HFF-Myc (cell line): ENCODE measurements around the gene DIDO1.

ENCODE experiments used
- DNase-seq: peaks from one replicate; pipeline ENCODE4 v3.0.0-alpha.2; 2011; ENCODE audit warnings: low read depth; ENCODE audit errors: extremely low read depth
- H3K4me3 ChIP-seq: replicated peaks from 2 replicates; pipeline ENCODE4 v1.5.1; 2011; ENCODE audit warnings: low read depth, mild to moderate bottlenecking, control low read depth, low read length
- TF ChIP-seq, protein P1 (sequence below): IDR thresholded peaks from 2 replicates; pipeline ENCODE4 v1.5.1; 2012; ENCODE audit warnings: mild to moderate bottlenecking, low read depth, low read length, control low read depth; ENCODE audit errors: missing control alignments

Gene DIDO1

DNA sequence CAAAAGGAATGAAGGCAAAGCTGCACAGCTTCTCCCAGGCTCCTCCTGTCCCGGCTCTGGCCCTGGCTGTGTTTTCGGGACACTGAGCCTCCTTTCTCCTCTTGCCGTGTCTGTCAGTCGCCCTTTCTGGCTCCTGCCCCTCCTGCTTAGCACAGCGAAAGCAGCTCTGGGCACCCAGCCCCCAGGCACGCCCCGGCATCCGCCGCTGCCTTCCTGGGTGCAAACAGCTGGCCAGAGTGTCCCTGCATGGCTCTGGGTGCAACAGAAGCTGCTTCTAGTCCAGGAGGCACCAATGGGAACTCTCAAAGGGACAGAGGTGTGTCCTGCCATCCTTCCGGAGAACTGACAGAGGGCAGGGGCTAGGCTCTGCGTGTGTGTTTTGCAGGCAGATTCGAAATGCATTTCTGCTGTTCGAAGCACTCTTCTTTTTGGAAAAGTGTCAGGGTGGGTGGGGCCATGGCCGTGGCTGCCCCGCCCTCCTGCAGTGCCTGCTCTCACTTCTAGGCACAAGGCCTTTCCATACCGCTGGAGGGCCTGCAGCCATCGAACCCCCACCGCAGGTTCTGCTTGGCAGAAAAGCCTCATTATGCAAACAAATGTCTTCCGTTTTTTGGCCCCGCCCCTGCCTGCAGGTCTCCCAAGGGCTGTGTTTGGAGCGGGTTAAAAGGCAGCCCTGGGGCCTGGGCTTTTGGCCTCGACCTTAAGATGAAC, 93.9 kb downstream of the DIDO1 start:
- DNase-seq: no peak
- no peak overlapping the region for H3K4me3 ChIP-seq
- TF ChIP-seq, protein P1, sequence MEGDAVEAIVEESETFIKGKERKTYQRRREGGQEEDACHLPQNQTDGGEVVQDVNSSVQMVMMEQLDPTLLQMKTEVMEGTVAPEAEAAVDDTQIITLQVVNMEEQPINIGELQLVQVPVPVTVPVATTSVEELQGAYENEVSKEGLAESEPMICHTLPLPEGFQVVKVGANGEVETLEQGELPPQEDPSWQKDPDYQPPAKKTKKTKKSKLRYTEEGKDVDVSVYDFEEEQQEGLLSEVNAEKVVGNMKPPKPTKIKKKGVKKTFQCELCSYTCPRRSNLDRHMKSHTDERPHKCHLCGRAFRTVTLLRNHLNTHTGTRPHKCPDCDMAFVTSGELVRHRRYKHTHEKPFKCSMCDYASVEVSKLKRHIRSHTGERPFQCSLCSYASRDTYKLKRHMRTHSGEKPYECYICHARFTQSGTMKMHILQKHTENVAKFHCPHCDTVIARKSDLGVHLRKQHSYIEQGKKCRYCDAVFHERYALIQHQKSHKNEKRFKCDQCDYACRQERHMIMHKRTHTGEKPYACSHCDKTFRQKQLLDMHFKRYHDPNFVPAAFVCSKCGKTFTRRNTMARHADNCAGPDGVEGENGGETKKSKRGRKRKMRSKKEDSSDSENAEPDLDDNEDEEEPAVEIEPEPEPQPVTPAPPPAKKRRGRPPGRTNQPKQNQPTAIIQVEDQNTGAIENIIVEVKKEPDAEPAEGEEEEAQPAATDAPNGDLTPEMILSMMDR: no peak

DNA sequence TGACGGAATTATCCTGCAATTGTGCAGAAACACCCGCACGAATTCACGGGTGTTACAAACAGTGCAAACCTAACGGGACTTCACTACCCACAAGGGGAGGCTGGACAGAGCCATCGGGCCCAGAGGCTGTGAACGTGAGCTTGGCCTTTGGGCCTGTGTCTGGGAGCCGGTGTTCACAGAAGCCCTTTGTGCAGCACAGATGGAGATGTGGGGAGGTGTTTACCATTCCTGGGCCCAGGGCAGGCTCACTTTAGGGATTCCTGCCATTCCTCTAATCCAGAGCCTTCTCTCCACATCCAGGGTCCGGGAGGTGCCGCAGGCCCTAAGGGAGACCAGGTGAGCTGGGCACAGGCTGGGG, 94.5 kb downstream of the DIDO1 start:
- TF ChIP-seq, protein P1: no peak
- no peak for DNase-seq
- H3K4me3 ChIP-seq: no peak overlapping the region

DNA sequence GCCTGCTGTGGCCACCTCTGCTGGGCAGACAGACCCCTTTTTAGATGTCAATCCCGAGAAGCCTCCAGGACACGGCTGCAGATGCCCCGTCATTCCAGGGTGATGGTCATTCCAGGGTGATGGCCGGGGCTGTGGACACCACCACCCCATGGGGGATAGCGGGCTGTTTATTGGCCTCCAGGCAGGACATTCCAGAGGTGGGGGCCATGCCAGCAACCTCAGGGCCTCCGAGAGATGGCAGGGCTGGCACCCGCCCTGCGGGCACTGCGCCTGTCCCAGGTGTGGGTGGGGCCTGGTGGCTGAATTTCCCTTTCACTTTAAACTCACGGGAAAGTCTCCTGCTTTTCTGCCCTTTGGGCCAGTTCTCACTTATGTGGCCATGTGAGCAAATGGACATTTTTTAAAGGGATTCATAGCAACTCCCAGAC, 94.9 kb downstream of the DIDO1 start:
- H3K4me3 ChIP-seq: no peak overlapping the region
- DNase-seq: no peak
- TF ChIP-seq, protein P1: no peak

DNA sequence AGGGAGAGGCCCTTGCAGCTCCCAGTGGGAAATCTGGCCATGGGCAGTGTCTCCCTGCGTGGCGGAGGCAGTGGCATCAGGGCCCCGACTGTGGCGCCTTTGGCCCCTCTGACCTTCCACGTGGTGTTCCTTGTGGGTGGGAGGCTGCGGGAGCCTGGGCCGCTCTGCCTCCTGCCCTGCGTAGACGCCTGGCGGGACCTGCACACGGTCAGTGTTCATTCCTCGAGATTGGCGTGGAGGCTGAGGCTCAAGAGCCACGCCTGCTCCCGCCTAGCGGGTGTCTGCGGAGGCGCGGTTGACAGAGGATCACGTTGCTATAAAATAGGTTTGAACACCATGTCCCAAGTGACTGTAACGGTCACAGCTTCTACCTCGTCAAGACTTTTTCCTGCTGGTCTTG, 95.5 kb downstream of the DIDO1 start:
- no peak for DNase-seq
- TF ChIP-seq, protein P1: no peak
- no peak overlapping the region for H3K4me3 ChIP-seq

GRCh38 chr20:62830251-62830650, 96.1 kb downstream of the DIDO1 start:
- DNase-seq: no peak
- TF ChIP-seq, protein P1: no peak
- H3K4me3 ChIP-seq: no peak overlapping the region

GRCh38 chr20:62829231-62830230, 96.8 kb downstream of the DIDO1 start:
- DNase-seq: no peak
- TF ChIP-seq, protein P1: no peak
- H3K4me3 ChIP-seq: no peak overlapping the region
